PC-3 (cell line): Measurements from ENCODE around the gene SPIN3. TPM values are rescaled to one million over a fixed set of nuclear protein-coding genes. Genes with fewer than 3 reads are reported as not detected.

Experiments used
- ATAC-seq: fragments of 200-7000 bp; cut with Tn5 transposase; 2 replicates; pipeline ENCODE4 v1.9.1; 2020; ENCODE audit warnings: mild to moderate bottlenecking, moderate library complexity
- BruUV-seq: library from RNA; stranded (reverse); fragments of 400-500 nt; replicated peaks from 2 replicates; lab custom pipeline; 2021; lab: Mats Ljungman, UMichigan
- CTCF ChIA-PET: fragments of 300-600 bp; sonication (Branson Sonifier 250); formaldehyde crosslinking; loops from one replicate; lab custom pipeline; 2022; ENCODE audit warnings: antibody characterized with exemption; lab: Charles Lee
- POLR2A ChIA-PET: fragments of 300-600 bp; sonication (Branson Sonifier 250); formaldehyde crosslinking; loops from one replicate; lab custom pipeline; 2022; ENCODE audit warnings: antibody characterized with exemption; ENCODE audit not compliant: unreplicated experiment; lab: Charles Lee
- DNase-seq: peaks from one replicate; pipeline ENCODE4 v3.0.0-alpha.2; 2015
- H2AFZ ChIP-seq: fragments of 300-600 bp; sonication (generic); 2 replicates; pipeline ENCODE4 v1.6.0; 2016; ENCODE audit warnings: antibody characterized with exemption, low read length
- H3F3A ChIP-seq: fragments of 300-600 bp; sonication (generic); one replicate; pipeline ENCODE4 v1.6.0; 2017; ENCODE audit warnings: antibody characterized with exemption, low read length, control low read depth, mild to moderate bottlenecking; ENCODE audit not compliant: unreplicated experiment
- H3K27ac ChIP-seq: fragments of 300-600 bp; sonication (generic); 2 replicates; pipeline ENCODE4 v1.5.1; 2016; ENCODE audit warnings: mild to moderate bottlenecking, low read length
- H3K27me3 ChIP-seq: fragments of 300-600 bp; sonication (generic); 2 replicates; pipeline ENCODE4 v1.6.1; 2016; ENCODE audit warnings: low read length, mixed read lengths
- H3K36me3 ChIP-seq: fragments of 300-600 bp; sonication (generic); 2 replicates; pipeline ENCODE4 v1.6.1; 2016; ENCODE audit warnings: low read depth, mixed run types, low read length, mixed read lengths
- H3K4me1 ChIP-seq: fragments of 300-600 bp; sonication (generic); 2 replicates; pipeline ENCODE4 v1.5.1; 2016; ENCODE audit warnings: low read length; ENCODE audit not compliant: insufficient read depth
- H3K4me2 ChIP-seq: fragments of 300-600 bp; sonication (generic); 2 replicates; pipeline ENCODE4 v1.6.0; 2016; ENCODE audit warnings: low read length
- H3K4me3 ChIP-seq: fragments of 300-600 bp; sonication (generic); 2 replicates; pipeline ENCODE4 v1.5.1; 2016; ENCODE audit warnings: mild to moderate bottlenecking, low read length, mixed read lengths
- H3K79me2 ChIP-seq: fragments of 300-600 bp; sonication (generic); 2 replicates; pipeline ENCODE4 v1.6.1; 2017; ENCODE audit warnings: low read length, mixed read lengths
- H3K9ac ChIP-seq: fragments of 300-600 bp; sonication (generic); 2 replicates; pipeline ENCODE4 v1.6.0; 2016; ENCODE audit warnings: mild to moderate bottlenecking, low read length
- H3K9me2 ChIP-seq: fragments of 300-600 bp; sonication (generic); replicated peaks from 2 replicates; pipeline ENCODE4 v1.6.1; 2016; ENCODE audit warnings: mixed run types, low read length, mixed read lengths
- H3K9me3 ChIP-seq: fragments of 300-600 bp; sonication (generic); 2 replicates; pipeline ENCODE4 v1.6.1; 2016; ENCODE audit warnings: low read length, mixed read lengths
- H4K20me1 ChIP-seq: fragments of 300-600 bp; sonication (generic); 2 replicates; pipeline ENCODE4 v1.6.1; 2016; ENCODE audit warnings: low read length, mixed read lengths
- CTCF ChIP-seq: fragments of 300-600 bp; sonication (generic); conservative IDR thresholded peaks from 2 replicates; pipeline ENCODE4 v1.5.1; 2017; ENCODE audit warnings: antibody characterized with exemption, low read depth, mild to moderate bottlenecking, low read length
- EZH2 ChIP-seq: fragments of 300-600 bp; sonication (generic); IDR thresholded peaks from one replicate; pipeline ENCODE4 v1.6.1; 2017; ENCODE audit warnings: antibody characterized with exemption, mild to moderate bottlenecking, low read length; ENCODE audit not compliant: unreplicated experiment
- EZH2phosphoT487 ChIP-seq: fragments of 300-600 bp; sonication (generic); IDR thresholded peaks from 2 replicates; pipeline ENCODE4 v1.6.1; 2018; ENCODE audit warnings: mild to moderate bottlenecking, antibody characterized with exemption, low read length, borderline replicate concordance
- intact Hi-C: fragments of 100-400 bp; cut with micrococcal nuclease; formaldehyde crosslinking; loops from 2 replicates; pipeline ENCODE4 v1.9.0; 2023
- total RNA-seq: library from RNA; depleted of rRNA; stranded (reverse); fragments of >200 nt; gene quantifications from 2 replicates; pipeline ENCODE4 v1.2.3, GENCODE V29; 2014

SPIN3 gene
- total RNA-seq, 1 experiment from 2014 or later = 8.4 TPM

GRCh38 chrX:56974408-56974807 lies 20.9 kb downstream of the SPIN3 start:
- H4K20me1 ChIP-seq = no peaks in the 10 kb centered on the region
- no peaks in the 10 kb centered on the region for H3K9me3 ChIP-seq
- no peaks in the 10 kb centered on the region for H3F3A ChIP-seq
- H2AFZ ChIP-seq = no peak overlapping the region
- H3K4me2 ChIP-seq = no peak overlapping the region
- no peak overlapping the region for H3K9ac ChIP-seq
- ATAC-seq (no peak), DNase-seq (peak; percentile 64)
- ChIA-PET CTCF (no interaction called here), POLR2A (no interaction called here)
- H3K4me1 ChIP-seq = peaks cover 7% of the 10 kb centered on the region
- H3K4me3 ChIP-seq = no peak overlapping the region
- H3K36me3 ChIP-seq = peaks cover 6% of the 10 kb centered on the region
- H3K27me3 ChIP-seq = no peaks in the 10 kb centered on the region
- no peaks in the 10 kb centered on the region for H3K9me2 ChIP-seq
- no TSS peak for BruUV-seq
- TF ChIP-seq EZH2phosphoT487 (no peak), EZH2 (no peak)
- no peak overlapping the region for H3K27ac ChIP-seq
- intact Hi-C loops = no loop called here
- H3K79me2 ChIP-seq = no peaks in the 10 kb centered on the region

GRCh38 chrX:56969559-56969958 lies 25.8 kb downstream of the SPIN3 start:
- Histone ChIP-seq H2AFZ (no peak overlapping the region), H3F3A (no peaks in the 10 kb centered on the region), H3K4me2 (no peak overlapping the region), H3K4me1 (peaks cover 13% of the 10 kb centered on the region), H3K79me2 (no peaks in the 10 kb centered on the region), H3K36me3 (no peaks in the 10 kb centered on the region; the same call in 1 of the 2 replicates), H3K9me3 (no peaks in the 10 kb centered on the region), H3K9ac (no peak overlapping the region), H3K27ac (peak overlapping the region; percentile 5; the same call in 1 of the 2 replicates), H4K20me1 (no peaks in the 10 kb centered on the region), H3K27me3 (no peaks in the 10 kb centered on the region), H3K4me3 (no peak overlapping the region), H3K9me2 (no peaks in the 10 kb centered on the region)
- peak; percentile 83 for ATAC-seq
- no peak for TF ChIP-seq EZH2phosphoT487
- TF ChIP-seq EZH2 = no peak
- TF ChIP-seq CTCF = no peak
- peak; percentile 45 for DNase-seq
- BruUV-seq = no TSS peak
- POLR2A ChIA-PET = no interaction called here
- CTCF ChIA-PET = no interaction called here
- intact Hi-C loops = no loop called here

- H3F3A ChIP-seq = no peaks in the 10 kb centered on the region
- no peak overlapping the region for H2AFZ ChIP-seq
- ATAC-seq (peak; percentile 74), DNase-seq (peak; percentile 28)
- no peaks in the 10 kb centered on the region; the same call in 1 of the 2 replicates for H3K36me3 ChIP-seq
- peak overlapping the region; percentile 5; the same call in 1 of the 2 replicates for H3K27ac ChIP-seq
- H3K4me2 ChIP-seq = no peak overlapping the region
- H3K9me3 ChIP-seq = no peaks in the 10 kb centered on the region
- ChIA-PET CTCF (no interaction called here), POLR2A (no interaction called here)
- no peaks in the 10 kb centered on the region for H3K9me2 ChIP-seq
- intact Hi-C loops = no loop called here
- BruUV-seq = no TSS peak
- H3K79me2 ChIP-seq = no peaks in the 10 kb centered on the region
- H4K20me1 ChIP-seq = no peaks in the 10 kb centered on the region
- H3K9ac ChIP-seq = no peak overlapping the region
- peaks cover 12% of the 10 kb centered on the region for H3K4me1 ChIP-seq
- H3K27me3 ChIP-seq = no peaks in the 10 kb centered on the region
- TF ChIP-seq CTCF (no peak), EZH2phosphoT487 (no peak), EZH2 (no peak)
- no peak overlapping the region for H3K4me3 ChIP-seq
These were observed 26.4 kb downstream of the SPIN3 start for GRCh38 chrX:56968980-56969379.
